KMS-11 (cell line): ENCODE results near the gene SYNPO2.

Experiments
- H2AFZ ChIP-seq: fragments of 200-600 bp; sonication (generic); 2 replicates; pipeline ENCODE4 v1.6.1; 2016; ENCODE audit warnings: antibody characterized with exemption, mixed run types, low read depth
- H3K27ac ChIP-seq: fragments of 200-600 bp; sonication (generic); 2 replicates; pipeline ENCODE4 v1.6.1; 2016; ENCODE audit warnings: mild to moderate bottlenecking, mixed run types
- H3K27me3 ChIP-seq: fragments of 200-600 bp; sonication (generic); 2 replicates; pipeline ENCODE4 v1.6.1; 2017; ENCODE audit warnings: mild to moderate bottlenecking, low read depth, mixed run types, moderate library complexity; ENCODE audit not compliant: insufficient read depth
- H3K36me3 ChIP-seq: fragments of 200-600 bp; sonication (generic); 2 replicates; pipeline ENCODE4 v1.6.1; 2017; ENCODE audit warnings: mild to moderate bottlenecking, mixed run types; ENCODE audit not compliant: insufficient read depth
- H3K4me1 ChIP-seq: fragments of 200-600 bp; sonication (generic); 2 replicates; pipeline ENCODE4 v1.6.1; 2016; ENCODE audit warnings: mild to moderate bottlenecking, low read depth, mixed run types; ENCODE audit not compliant: poor library complexity, severe bottlenecking
- H3K4me2 ChIP-seq: fragments of 200-600 bp; sonication (generic); 2 replicates; pipeline ENCODE4 v1.7.0; 2016; ENCODE audit warnings: mild to moderate bottlenecking, mixed run types
- H3K4me3 ChIP-seq: fragments of 200-600 bp; sonication (generic); IDR thresholded peaks from 2 replicates; pipeline ENCODE4 v1.6.1; 2017; ENCODE audit warnings: low read depth, low read length, mixed read lengths; ENCODE audit not compliant: insufficient read depth
- H3K79me2 ChIP-seq: fragments of 200-600 bp; sonication (generic); 2 replicates; pipeline ENCODE4 v1.6.1; 2016; ENCODE audit warnings: low read depth, mixed run types; ENCODE audit not compliant: insufficient read depth
- H3K9ac ChIP-seq: fragments of 200-600 bp; sonication (generic); 2 replicates; pipeline ENCODE4 v1.6.1; 2016; ENCODE audit warnings: mild to moderate bottlenecking, mixed run types
- H4K20me1 ChIP-seq: fragments of 200-600 bp; sonication (generic); 2 replicates; pipeline ENCODE4 v1.6.1; 2016; ENCODE audit warnings: mild to moderate bottlenecking, mixed run types; ENCODE audit not compliant: insufficient read depth
- TF ChIP-seq, protein P1 (sequence below): fragments of 200-600 bp; sonication (generic); conservative IDR thresholded peaks from 2 replicates; pipeline ENCODE4 v1.6.1; 2017; ENCODE audit warnings: low read depth, mild to moderate bottlenecking, antibody characterized with exemption, low read length, moderate library complexity, mixed read lengths

Gene SYNPO2

DNA sequence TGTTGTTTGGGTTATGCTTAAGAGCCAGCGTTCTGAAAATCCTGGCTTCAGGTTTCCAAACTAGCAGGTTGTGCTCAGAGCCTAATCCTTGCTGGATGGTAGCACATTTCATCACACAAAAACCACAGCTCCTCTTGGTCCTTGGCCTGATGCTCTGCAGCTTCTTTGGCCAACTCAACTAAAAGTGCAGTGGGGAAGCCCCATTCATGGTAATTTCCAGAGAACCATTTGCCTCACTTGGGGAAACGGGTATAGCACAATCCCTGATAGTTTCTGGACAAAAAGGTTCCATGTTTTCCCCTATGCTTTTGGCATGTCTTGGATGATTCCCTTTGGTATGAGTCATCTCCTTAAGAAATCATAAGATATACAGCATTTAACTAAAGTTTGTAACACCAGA, 78.7 kb downstream of the SYNPO2 start:
- H3K36me3 ChIP-seq: no peaks in the 10 kb centered on the region
- H3K4me1 ChIP-seq: peaks cover 30% of the 10 kb centered on the region
- no peaks in the 10 kb centered on the region for H3K79me2 ChIP-seq
- peak overlapping the region; percentile 65 for H3K4me2 ChIP-seq
- H2AFZ ChIP-seq: no peak overlapping the region
- H3K27me3 ChIP-seq: no peaks in the 10 kb centered on the region
- TF ChIP-seq, protein P1, sequence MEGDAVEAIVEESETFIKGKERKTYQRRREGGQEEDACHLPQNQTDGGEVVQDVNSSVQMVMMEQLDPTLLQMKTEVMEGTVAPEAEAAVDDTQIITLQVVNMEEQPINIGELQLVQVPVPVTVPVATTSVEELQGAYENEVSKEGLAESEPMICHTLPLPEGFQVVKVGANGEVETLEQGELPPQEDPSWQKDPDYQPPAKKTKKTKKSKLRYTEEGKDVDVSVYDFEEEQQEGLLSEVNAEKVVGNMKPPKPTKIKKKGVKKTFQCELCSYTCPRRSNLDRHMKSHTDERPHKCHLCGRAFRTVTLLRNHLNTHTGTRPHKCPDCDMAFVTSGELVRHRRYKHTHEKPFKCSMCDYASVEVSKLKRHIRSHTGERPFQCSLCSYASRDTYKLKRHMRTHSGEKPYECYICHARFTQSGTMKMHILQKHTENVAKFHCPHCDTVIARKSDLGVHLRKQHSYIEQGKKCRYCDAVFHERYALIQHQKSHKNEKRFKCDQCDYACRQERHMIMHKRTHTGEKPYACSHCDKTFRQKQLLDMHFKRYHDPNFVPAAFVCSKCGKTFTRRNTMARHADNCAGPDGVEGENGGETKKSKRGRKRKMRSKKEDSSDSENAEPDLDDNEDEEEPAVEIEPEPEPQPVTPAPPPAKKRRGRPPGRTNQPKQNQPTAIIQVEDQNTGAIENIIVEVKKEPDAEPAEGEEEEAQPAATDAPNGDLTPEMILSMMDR: no peak
- no peak overlapping the region for H3K4me3 ChIP-seq
- H3K9ac ChIP-seq: no peak overlapping the region
- H4K20me1 ChIP-seq: no peaks in the 10 kb centered on the region
- H3K27ac ChIP-seq: no peak overlapping the region

DNA sequence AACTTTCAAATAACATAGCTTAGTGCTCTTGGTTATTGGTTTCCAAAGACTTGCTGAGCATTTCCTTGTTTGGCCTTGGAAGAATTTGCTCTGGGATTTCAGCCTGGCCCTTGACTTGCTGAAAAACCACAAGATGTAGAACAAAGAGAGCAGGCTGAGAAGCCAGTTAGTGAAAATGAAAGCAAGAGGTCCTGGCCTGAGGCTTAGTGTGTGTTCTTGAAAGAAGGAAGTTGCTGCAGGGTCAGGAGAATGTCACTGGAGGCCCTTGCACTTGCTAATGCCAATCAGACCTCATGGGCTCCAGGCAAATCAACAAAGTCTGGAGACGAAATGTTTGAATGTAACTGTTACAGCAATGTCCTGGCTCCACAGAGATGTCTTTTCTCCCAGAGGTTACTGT, 79.4 kb downstream of the SYNPO2 start:
- Histone ChIP-seq H3K9ac (no peak overlapping the region), H3K79me2 (no peaks in the 10 kb centered on the region), H4K20me1 (no peaks in the 10 kb centered on the region), H3K4me2 (peak overlapping the region; percentile 65), H3K27me3 (no peaks in the 10 kb centered on the region), H3K27ac (peak overlapping the region; percentile 35), H3K4me1 (peaks cover 30% of the 10 kb centered on the region), H2AFZ (peak overlapping the region; percentile 70), H3K4me3 (no peak overlapping the region), H3K36me3 (no peaks in the 10 kb centered on the region)
- TF ChIP-seq, protein P1: no peak

DNA sequence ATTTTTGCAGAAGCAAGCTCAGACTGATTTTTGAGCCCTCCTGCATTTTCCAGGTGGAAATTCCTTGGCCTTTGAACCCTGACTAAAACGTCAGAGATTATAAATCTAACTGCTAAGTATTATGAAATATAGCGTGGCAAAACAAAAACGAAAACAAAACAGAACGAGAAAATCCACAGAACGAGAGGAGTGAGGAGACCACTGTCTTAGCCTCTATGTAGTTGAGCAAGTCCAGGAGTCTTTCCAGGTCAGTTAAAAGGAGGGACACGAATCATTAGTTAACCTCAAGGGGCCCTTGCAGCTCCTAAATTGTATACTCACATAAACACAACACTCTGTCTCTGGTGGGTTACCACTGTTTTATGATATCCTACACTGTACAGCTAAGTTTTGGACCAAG, 80.2 kb downstream of the SYNPO2 start:
- Histone ChIP-seq H3K4me3 (no peak overlapping the region), H3K79me2 (no peaks in the 10 kb centered on the region), H3K27ac (no peak overlapping the region), H3K27me3 (no peaks in the 10 kb centered on the region), H3K4me1 (peaks cover 30% of the 10 kb centered on the region), H3K4me2 (peak overlapping the region; percentile 65; the same call in 1 of the 2 replicates), H2AFZ (peak overlapping the region; percentile 70), H3K9ac (no peak overlapping the region), H3K36me3 (no peaks in the 10 kb centered on the region), H4K20me1 (no peaks in the 10 kb centered on the region)
- TF ChIP-seq, protein P1: no peak

DNA sequence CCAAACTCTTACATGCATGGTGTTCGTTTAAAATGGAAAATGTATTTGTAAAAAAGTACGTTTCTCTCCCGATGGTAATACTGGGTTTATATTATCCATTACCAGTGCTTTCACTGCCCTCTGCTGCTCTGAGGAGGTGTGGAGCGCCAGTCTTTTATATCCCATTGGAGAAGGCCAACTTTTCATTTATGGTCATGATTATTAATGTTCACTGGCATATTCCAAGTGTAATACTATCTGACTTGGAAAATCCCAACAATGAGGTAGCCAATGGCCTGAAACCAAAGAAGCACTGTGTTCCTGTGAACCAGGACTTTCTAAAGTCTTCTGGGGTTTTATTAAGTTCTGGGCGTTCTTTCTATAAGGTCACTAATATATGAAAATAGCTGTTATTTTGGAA, 80.7 kb downstream of the SYNPO2 start:
- H3K4me3 ChIP-seq: no peak overlapping the region
- H4K20me1 ChIP-seq: no peaks in the 10 kb centered on the region
- H3K27ac ChIP-seq: no peak overlapping the region
- no peaks in the 10 kb centered on the region for H3K36me3 ChIP-seq
- H3K79me2 ChIP-seq: no peaks in the 10 kb centered on the region
- H2AFZ ChIP-seq: peak overlapping the region; percentile 70; the same call in 1 of the 2 replicates
- H3K4me2 ChIP-seq: no peak overlapping the region
- TF ChIP-seq, protein P1: peak; percentile 61
- H3K4me1 ChIP-seq: peaks cover 30% of the 10 kb centered on the region
- no peaks in the 10 kb centered on the region for H3K27me3 ChIP-seq
- H3K9ac ChIP-seq: no peak overlapping the region
